Measurements from ENCODE around the gene MBD5. TPM values are rescaled to one million over a fixed set of nuclear protein-coding genes. Genes with fewer than 3 reads are reported as not detected.

The MBD5 gene
- total and polyA plus RNA-seq, 4 donors, result 2.0 to 15.9 (median 9.5) TPM

GRCh38 chr2:148521181-148521580 is 500.3 kb downstream of the MBD5 start:
- H3K36me3 ChIP-seq (ENCODE audit: control insufficient read depth in 4 of 4, insufficient read depth in 3 of 4, low read depth in 1 of 4, low read length in 3 of 4), result no peaks in the 10 kb centered on the region

GRCh38 chr2:148523315-148523714 is 502.4 kb downstream of the MBD5 start:
- Histone ChIP-seq H3K36me3 (ENCODE audit: control insufficient read depth in 4 of 4, insufficient read depth in 3 of 4, low read depth in 1 of 4, low read length in 3 of 4) (no peaks in the 10 kb centered on the region), H3K4me3 (ENCODE audit: low read depth in 1 of 3, low read length in 3 of 3) (no peak overlapping the region), H3K27ac (ENCODE audit: low read depth in 1 of 2, low read length in 2 of 2) (no peak overlapping the region), H3K27me3 (ENCODE audit: control insufficient read depth in 4 of 4, insufficient read depth in 4 of 4, low read length in 3 of 4) (no peaks in the 10 kb centered on the region), H3K9me3 (ENCODE audit: control insufficient read depth in 4 of 4, low read length in 3 of 4) (no peaks in the 10 kb centered on the region), H3K4me1 (ENCODE audit: control insufficient read depth in 4 of 4, insufficient read depth in 4 of 4, low read length in 3 of 4) (no peaks in the 10 kb centered on the region), H3K9ac (ENCODE audit: low read depth in 1 of 2, low read length in 2 of 2) (no peak overlapping the region)
- WGBS, result 55% methylated on average over 1 of the region's 1 CpG
- TF ChIP-seq NR2F2 (IDR thresholded peaks at IDR 0.05) (no peak), ZBTB33 (IDR thresholded peaks at IDR 0.05) (no peak), EGR1 (IDR thresholded peaks at IDR 0.05; ENCODE audit: low read depth in 2 of 2) (no peak), CTCF (IDR thresholded peaks at IDR 0.05; ENCODE audit: low read depth, low read length, missing input control) (no peak), TAF1 (conservative IDR thresholded peaks at IDR 0.05) (no peak), ATF3 (IDR thresholded peaks at IDR 0.05) (no peak), YY1 (IDR thresholded peaks at IDR 0.05) (no peak), REST (IDR thresholded peaks at IDR 0.05) (no peak), MAX (IDR thresholded peaks at IDR 0.05) (no peak), RXRA (IDR thresholded peaks at IDR 0.05) (no peak), JUND (IDR thresholded peaks at IDR 0.05) (no peak)
- DNase-seq (ENCODE audit: low spot score), result no peak

More at GRCh38 chr2:148521181-148521580, 500.3 kb downstream of the MBD5 start:
- Histone ChIP-seq H3K9ac (ENCODE audit: low read depth in 1 of 2, low read length in 2 of 2) (no peak overlapping the region), H3K4me1 (ENCODE audit: control insufficient read depth in 4 of 4, insufficient read depth in 4 of 4, low read length in 3 of 4) (no peaks in the 10 kb centered on the region), H3K27me3 (ENCODE audit: control insufficient read depth in 4 of 4, insufficient read depth in 4 of 4, low read length in 3 of 4) (no peaks in the 10 kb centered on the region), H3K9me3 (ENCODE audit: control insufficient read depth in 4 of 4, low read length in 3 of 4) (no peaks in the 10 kb centered on the region), H3K4me3 (ENCODE audit: low read depth in 1 of 3, low read length in 3 of 3) (no peak overlapping the region), H3K27ac (ENCODE audit: low read depth in 1 of 2, low read length in 2 of 2) (no peak overlapping the region)
- TF ChIP-seq NR2F2 (IDR thresholded peaks at IDR 0.05) (peak; percentile 22), FOXA2 (IDR thresholded peaks at IDR 0.05) (no peak), GABPA (IDR thresholded peaks at IDR 0.05 in 1 of 2, conservative IDR thresholded peaks at IDR 0.05 in 1 of 2) (no peak), CTCF (IDR thresholded peaks at IDR 0.05; ENCODE audit: low read depth, low read length, missing input control) (no peak)
- 39% methylated on average over 1 of the region's 1 CpG for WGBS
- DNase-seq (ENCODE audit: low spot score), result no peak

Data from liver (tissue), 9 donors.